Activated CD4-positive, alpha-beta T cell treated with anti-CD3 and anti-CD28 coated beads, Interleukin-2, amount 50 U/mL, for 24 hours (primary cell): ENCODE measurements around the gene DMRTB1.

Experiments used
- DNase-seq, 2 donors: peaks; one replicate each; pipeline ENCODE4 v3.0.0-alpha.2; 2020; ENCODE audit warnings: low read depth in 1 of 2, low spot score in 1 of 2

Gene DMRTB1

GRCh38 chr1:53462769-53463501, 3.7 kb downstream of the DMRTB1 start:
- no peak for DNase-seq

- no peak for DNase-seq
Measured at GRCh38 chr1:53463961-53464899, 5.0 kb downstream of the DMRTB1 start.

- DNase-seq: no peak
Measured at GRCh38 chr1:53465023-53465957, 6.1 kb downstream of the DMRTB1 start.

GRCh38 chr1:53467391-53467790, 8.2 kb downstream of the DMRTB1 start:
- no peak for DNase-seq

GRCh38 chr1:53468374-53468773, 9.2 kb downstream of the DMRTB1 start:
- DNase-seq: no peak

GRCh38 chr1:53469373-53469772, 10.2 kb downstream of the DMRTB1 start:
- no peak for DNase-seq

GRCh38 chr1:53470155-53470554, 11.0 kb downstream of the DMRTB1 start:
- DNase-seq: no peak

GRCh38 chr1:53470584-53470983, 11.4 kb downstream of the DMRTB1 start:
- no peak for DNase-seq

GRCh38 chr1:53471000-53471399, 11.8 kb downstream of the DMRTB1 start:
- DNase-seq: no peak

GRCh38 chr1:53473463-53473862, 14.3 kb downstream of the DMRTB1 start:
- no peak for DNase-seq

GRCh38 chr1:53475664-53476063, 16.5 kb downstream of the DMRTB1 start:
- no peak for DNase-seq

GRCh38 chr1:53476579-53476978, 17.4 kb downstream of the DMRTB1 start:
- no peak for DNase-seq

GRCh38 chr1:53477651-53478501, 18.7 kb downstream of the DMRTB1 start:
- DNase-seq: no peak

GRCh38 chr1:53478502-53478818, 19.3 kb downstream of the DMRTB1 start:
- no peak for DNase-seq

- DNase-seq: no peak
Measured at GRCh38 chr1:53480678-53481077, 21.5 kb downstream of the DMRTB1 start.

GRCh38 chr1:53481456-53481855, 22.3 kb downstream of the DMRTB1 start:
- DNase-seq: no peak

- DNase-seq: no peak
Measured at GRCh38 chr1:53482441-53483153, 23.4 kb downstream of the DMRTB1 start.

- no peak for DNase-seq
Measured at GRCh38 chr1:53483170-53483569, 24.0 kb downstream of the DMRTB1 start.

- no peak for DNase-seq
Measured at GRCh38 chr1:53483656-53484055, 24.5 kb downstream of the DMRTB1 start.
